HG02798 (cell line): ENCODE data around the gene LRRFIP1.
"Not testable (repeated sequence)": the region's sequence is repeated elsewhere in the genome, so short reads cannot be mapped to it uniquely, and the experiment has no call there.

Source experiments
- ATAC-seq: cut with Tn5 transposase; IDR thresholded peaks from one replicate; pipeline ENCODE4 v1.9.1; 2021; ENCODE audit warnings: mild to moderate bottlenecking; ENCODE audit not compliant: unreplicated experiment, poor library complexity

LRRFIP1 gene, protein sequence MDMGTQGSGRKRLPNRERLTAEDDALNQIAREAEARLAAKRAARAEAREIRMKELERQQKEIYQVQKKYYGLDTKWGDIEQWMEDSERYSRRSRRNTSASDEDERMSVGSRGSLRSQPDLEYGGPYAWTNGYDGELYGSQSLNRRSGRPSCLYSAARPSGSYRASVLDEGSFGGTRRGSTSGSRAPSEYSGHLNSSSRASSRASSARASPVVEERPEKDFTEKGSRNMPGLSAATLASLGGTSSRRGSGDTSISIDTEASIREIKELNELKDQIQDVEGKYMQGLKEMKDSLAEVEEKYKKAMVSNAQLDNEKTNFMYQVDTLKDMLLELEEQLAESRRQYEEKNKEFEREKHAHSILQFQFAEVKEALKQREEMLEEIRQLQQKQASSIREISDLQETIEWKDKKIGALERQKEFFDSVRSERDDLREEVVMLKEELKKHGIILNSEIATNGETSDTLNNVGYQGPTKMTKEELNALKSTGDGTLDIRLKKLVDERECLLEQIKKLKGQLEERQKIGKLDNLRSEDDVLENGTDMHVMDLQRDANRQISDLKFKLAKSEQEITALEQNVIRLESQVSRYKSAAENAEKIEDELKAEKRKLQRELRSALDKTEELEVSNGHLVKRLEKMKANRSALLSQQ

DNA sequence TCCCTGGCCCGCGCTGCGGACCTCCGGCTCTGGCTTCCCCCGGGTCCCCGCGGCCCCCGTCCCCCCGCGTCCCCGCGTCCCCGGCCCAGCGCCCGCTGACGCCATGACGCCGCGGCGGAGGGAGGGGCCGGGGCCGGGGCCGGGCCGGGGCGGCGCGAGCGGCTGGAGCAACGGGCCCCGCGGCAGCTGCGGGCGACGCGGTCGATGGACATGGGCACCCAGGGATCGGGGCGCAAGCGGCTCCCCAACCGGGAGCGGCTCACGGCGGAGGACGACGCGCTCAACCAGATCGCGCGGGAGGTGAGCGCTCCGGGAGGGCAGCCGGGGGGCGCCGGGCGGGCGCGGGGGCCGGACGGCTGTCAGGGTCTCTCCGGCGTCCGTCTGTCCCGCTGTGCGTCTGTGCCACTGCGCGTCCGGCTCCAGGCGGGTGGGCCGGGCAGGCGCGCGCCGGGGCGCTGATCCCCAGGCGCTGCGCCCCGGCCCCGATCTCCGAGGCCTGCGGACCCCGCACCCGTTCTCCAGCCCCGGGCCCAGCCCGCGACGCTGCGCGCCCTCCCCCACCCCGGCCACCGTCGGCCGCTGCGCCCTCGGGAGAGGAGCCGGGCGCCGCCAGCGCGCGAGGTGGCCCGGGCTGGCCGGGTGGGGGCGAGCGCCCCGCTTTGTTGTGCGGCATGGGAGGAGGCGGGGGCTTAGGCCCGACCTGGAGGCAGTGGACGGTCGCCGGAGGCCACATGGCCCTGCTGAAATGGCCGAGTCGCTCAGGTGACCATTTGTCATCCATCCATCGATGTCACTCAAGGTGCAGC is at the start of gene LRRFIP1:
LRRFIP1 (plus strand) TSS at position 147 of the 806 bp plus-strand sequence; CDS start at position 205, 58 bp downstream.
- ATAC-seq: no peak

- no peak for ATAC-seq
These were observed 49.2 kb upstream of the LRRFIP1 start for GRCh38 chr2:237577956-237578870.

DNA sequence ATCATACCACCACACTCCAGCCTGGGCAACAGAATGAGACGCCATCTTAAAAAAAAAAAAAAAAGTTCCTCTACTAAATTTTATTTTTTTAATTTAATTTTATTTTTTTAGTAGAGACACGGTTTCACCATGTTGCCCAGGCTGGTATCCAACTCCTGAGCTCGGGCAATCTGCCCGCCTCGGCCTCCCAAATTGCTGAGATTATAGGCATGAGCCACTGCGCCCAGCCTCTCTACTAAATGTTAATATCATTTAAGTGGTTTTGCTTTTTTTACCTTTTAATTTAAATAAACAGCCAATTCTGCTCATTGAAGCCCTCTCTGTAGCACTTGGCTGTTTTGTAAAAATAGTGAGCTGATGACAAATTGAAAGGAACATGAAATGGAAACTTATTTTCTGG is 46.1 kb upstream of the LRRFIP1 start:
- ATAC-seq: no peak

DNA sequence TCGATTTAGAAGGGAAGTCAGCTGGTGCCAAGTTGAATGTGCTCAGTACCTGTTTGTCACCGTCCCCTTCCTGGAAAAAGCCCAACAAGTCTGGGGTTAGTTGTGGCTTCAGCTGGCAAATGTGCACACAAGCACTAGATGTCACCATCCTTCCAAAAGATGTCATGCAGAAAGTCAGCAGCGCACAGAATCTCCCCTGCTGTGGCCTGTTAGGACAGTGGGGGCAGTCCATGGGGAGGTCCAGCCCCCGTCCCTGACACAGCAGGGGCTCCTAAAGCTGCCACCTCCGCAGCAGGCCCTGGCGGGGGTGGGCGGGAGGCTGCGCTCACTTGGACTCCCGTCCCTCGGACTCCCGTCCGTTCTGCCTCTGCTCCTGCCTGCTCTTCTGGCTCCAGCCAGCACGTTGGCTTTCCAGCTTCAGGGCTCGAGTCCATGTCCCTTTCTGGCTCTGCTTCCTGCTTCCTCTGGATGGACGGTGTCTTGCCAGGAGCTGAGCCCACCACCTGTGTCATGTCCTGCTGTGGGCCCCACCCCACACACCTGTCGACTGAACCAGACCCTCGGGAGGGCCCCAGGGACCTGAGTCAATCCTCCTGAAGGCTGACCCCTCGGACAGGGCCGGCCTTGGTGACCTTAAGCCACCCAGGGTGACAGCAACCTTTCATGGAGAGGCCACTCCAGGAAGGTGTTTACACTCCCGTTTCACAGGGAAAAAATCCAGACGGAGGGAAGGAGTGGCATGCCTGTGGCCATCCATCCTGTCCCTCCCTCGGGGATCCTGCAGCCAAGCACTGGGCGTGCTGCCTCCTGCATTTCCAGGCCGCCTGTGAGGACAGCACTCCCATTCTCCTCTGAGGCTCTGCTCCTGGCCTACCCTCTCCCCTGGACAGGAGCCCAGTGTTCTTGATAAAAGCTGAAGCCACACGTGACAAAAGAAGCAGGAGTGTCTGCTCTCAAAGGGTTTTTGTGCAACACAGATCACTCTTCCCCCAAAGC is 45.3 kb upstream of the LRRFIP1 start:
- ATAC-seq: no peak

DNA sequence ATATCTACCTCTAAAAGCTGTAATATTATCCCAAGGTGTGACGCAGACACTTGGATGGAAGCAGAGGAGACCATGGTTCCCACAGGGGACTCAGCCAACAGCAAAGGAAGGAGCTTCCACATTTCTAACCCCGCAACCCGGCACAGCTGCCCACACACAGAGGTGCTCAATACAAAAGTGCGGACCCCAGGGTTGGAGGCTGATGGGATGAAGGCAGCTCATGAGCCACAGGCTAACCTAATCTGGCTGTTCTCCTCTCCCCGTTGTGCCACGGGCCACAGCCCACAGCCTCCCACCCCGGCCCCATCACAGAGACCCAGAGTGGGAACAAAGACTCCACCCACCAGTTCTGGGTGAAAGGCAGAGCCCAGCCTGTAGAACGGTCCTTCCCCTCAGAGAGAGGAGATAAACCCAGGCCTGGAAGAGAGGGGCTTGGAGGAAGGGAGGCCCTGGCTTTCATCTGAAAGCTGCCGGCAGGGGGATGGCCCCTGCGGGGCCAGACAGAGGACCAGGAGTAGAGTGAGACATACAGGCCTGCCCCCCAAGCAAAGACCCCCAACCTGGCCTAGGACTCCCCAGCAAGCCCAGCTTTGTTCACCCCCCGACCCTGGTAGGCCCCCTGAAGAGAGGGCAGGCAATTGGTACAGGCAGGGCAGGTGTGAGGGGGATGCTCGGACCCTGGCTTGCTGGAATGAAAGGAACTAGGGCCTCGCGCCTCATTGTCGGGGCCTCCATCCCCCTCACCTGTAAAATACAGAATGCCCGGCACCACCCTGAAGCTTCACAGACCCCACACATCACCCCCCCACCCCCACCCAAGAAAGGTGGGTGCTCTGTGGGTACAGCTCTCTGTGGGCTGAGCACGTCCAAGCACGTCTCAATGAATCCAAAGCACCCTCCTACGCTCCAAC is 43.7 kb upstream of the LRRFIP1 start:
- ATAC-seq: no peak

DNA sequence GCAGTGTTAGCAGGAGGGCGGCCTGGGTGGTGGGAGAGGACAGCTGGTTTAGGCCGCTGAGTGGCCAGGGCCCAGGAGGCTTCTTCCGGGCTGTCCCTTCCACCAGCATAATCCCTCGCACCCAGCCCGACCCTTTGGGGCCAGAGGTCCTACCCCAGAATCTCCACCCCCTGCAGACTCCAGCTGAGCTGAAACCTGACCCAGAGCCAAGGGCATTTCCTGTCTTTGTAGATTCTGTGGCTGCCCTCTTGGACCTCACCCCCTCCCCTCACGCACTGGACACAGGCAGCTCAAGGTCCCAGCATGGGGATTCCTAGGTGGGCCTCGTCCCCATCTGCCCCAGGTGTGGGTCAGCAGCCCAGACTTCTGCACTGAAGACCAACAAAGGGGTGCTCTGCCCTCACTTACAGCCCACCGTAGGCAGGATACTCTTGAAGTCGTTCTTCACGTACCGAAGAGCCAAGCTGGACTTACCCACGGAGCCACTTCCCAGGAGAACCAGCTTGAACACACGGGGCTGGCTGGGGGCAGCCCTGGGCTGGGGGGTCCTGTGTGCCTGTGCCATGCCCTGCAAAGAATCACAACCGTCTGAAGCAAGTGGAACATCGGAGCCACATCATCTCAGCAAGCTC is 41.7 kb upstream of the LRRFIP1 start:
- ATAC-seq: no peak

DNA sequence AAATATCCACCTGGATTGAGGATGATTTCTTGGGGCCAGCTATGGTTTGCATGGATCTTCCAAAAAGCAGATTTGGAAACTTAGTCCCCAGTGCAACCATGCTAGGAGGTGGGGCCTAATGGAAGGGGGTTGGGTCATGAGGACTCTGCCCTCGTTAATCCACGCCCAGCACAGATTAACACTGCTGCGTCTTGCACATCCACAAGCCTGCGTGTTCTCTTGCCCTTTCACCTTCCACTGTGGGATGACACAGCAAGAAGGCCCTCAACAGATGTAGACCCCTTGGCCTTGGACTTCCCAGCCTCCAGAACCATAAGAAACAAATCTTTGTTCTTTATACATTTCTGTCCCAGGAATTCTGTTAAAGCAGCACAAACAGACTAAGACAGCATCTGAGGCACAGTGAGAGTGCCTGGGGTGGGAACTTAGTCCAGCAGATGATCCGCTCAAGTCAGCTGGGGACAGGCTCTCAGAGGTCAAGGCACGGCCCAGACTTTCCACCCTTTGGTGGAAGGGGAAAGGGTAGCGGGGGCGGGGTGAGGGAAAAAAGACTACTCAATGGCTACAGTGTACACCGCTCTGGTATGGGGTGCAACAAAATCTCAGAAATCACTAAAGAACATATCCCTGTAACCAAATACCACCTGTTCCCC is 39.2 kb upstream of the LRRFIP1 start:
- no peak for ATAC-seq

- no peak for ATAC-seq
These were observed 36.9 kb upstream of the LRRFIP1 start, which contains the start of gene RAB17 for GRCh38 chr2:237590272-237591140. TSS of gene RAB17 (minus strand) at chr2:237590734. CDS start at chr2:237586154, 4,580 bp downstream.

GRCh38 chr2:237591141-237591881 is 36.1 kb upstream of the LRRFIP1 start:
- ATAC-seq: no peak

DNA sequence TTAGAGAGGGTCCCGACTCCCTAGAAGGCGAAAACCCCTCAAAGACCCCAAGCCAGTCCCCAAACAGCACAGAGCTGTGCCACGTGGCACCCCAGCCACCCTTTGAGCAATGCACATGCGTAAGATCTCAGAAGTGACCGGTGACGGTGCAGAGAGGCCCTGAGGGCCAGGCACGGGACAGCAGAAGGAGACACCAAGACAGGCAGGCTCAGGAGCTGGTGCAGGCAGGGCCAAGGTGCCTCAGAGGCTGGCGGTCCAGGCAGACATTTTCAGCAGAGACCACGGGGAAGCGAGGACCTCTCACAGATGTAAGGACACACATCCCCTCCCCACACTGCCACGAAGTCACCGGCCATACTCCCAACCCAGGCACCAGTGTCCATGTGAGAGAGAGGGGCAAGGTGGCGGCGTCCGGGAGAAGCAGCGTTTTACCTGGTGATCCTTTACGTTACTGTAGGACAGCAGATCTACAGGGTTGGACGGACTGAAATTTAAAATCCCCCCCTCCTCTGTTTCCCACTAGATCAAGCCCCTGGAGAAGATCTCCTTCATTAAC is 34.9 kb upstream of the LRRFIP1 start:
- no peak for ATAC-seq

- no peak for ATAC-seq
These were observed 34.4 kb upstream of the LRRFIP1 start for GRCh38 chr2:237593036-237593435.

DNA sequence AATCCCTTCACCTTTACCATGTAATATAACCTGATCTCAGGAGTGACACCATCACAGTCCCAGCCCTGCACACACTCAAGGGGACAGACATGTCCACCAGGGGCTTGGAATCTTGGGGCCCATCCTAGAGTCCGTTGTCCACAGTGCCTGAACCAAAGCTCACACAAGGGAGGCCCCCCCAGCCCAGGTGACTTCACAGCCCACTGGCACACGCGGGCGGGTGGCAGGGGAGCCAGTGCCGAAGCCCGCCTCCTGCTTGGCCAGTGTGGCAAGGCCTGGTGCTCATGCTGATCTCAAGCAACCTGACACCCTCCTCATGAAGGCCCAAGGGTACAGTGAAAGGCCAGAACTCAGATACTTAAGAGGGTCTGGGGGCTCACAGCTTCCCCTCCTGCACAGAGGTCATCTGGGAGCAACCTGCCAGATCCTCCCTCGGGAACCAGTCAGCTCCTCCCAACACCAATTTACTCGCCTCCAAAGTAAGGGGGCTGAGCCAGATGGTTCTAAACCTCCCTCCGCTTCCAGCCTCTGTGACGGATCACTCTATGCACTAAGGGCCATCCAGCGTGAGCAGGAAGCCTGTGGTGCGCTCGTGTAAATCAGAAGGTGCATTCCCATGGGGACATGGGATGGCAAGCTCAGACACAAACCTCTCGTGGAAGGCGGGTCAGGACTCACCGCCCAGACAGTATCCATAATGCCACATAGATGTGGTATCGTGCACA is 33.6 kb upstream of the LRRFIP1 start:
- ATAC-seq: no peak

GRCh38 chr2:237594514-237594871 is 32.9 kb upstream of the LRRFIP1 start:
- no peak for ATAC-seq

GRCh38 chr2:237595829-237596519 is 31.4 kb upstream of the LRRFIP1 start:
- not testable (repeated sequence) for ATAC-seq
